PFSK-1 (cell line): ENCODE measurements around the gene PLCH2.

Experiments used
- FOXP2 ChIP-seq: optimal IDR thresholded peaks from 2 replicates; pipeline ENCODE3; 2011; ENCODE audit warnings: borderline replicate concordance, control low read depth, inconsistent platforms; ENCODE audit not compliant: insufficient read depth; ENCODE audit errors: extremely low read length, extremely low read depth
- POLR2AphosphoS5 ChIP-seq: IDR thresholded peaks from 2 replicates; pipeline ENCODE4 v1.6.1; 2012; ENCODE audit warnings: low read depth, mild to moderate bottlenecking, control low read depth, low read length, moderate library complexity
- REST ChIP-seq, 2 experiments: IDR thresholded peaks; 2 replicates each; pipeline versions ENCODE4 v1.6.1 to v1.8.0; 2011 to 2012; ENCODE audit warnings: low read depth in 2 of 2, low read length in 2 of 2, control low read depth in 1 of 2, inconsistent platforms in 1 of 2, mild to moderate bottlenecking in 1 of 2, moderate library complexity in 1 of 2; ENCODE audit not compliant: insufficient read depth in 1 of 2
- SIN3A ChIP-seq: IDR thresholded peaks from 2 replicates; pipeline ENCODE4 v1.6.1; 2012; ENCODE audit warnings: mild to moderate bottlenecking, low read length, moderate library complexity, borderline replicate concordance; ENCODE audit not compliant: insufficient read depth
- TAF1 ChIP-seq: IDR thresholded peaks from 2 replicates; pipeline ENCODE4 v1.6.1; 2012; ENCODE audit warnings: low read length, control low read depth, borderline replicate concordance; ENCODE audit not compliant: insufficient read depth

The PLCH2 gene

GRCh38 chr1:2534687-2535441 is 58.8 kb downstream of the PLCH2 start:
- TF ChIP-seq TAF1 (no peak), FOXP2 (no peak), POLR2AphosphoS5 (no peak)

GRCh38 chr1:2535455-2535854 is 59.4 kb downstream of the PLCH2 start:
- TF ChIP-seq FOXP2 (no peak), TAF1 (no peak), SIN3A (no peak), REST (IDR thresholded peaks at IDR 0.05; ENCODE audit: insufficient read depth in 1 of 2, low read depth in 2 of 2, low read length in 2 of 2) (no peak), POLR2AphosphoS5 (no peak)

- TF ChIP-seq FOXP2, result no peak
- TF ChIP-seq POLR2AphosphoS5, result no peak
- TF ChIP-seq REST (IDR thresholded peaks at IDR 0.05; ENCODE audit: insufficient read depth in 1 of 2, low read depth in 2 of 2, low read length in 2 of 2), result no peak
- no peak for TF ChIP-seq TAF1
- TF ChIP-seq SIN3A, result no peak
These were observed 59.9 kb downstream of the PLCH2 start for GRCh38 chr1:2535981-2536380.

GRCh38 chr1:2537784-2538115 is 61.7 kb downstream of the PLCH2 start:
- TF ChIP-seq SIN3A, result no peak
- no peak for TF ChIP-seq REST (IDR thresholded peaks at IDR 0.05; ENCODE audit: insufficient read depth in 1 of 2, low read depth in 2 of 2, low read length in 2 of 2)
- TF ChIP-seq POLR2AphosphoS5, result no peak
- no peak for TF ChIP-seq TAF1
- no peak for TF ChIP-seq FOXP2

GRCh38 chr1:2538376-2538775 is 62.3 kb downstream of the PLCH2 start:
- TF ChIP-seq FOXP2, result no peak

GRCh38 chr1:2538872-2539271 is 62.8 kb downstream of the PLCH2 start:
- no peak for TF ChIP-seq SIN3A
- no peak for TF ChIP-seq REST (IDR thresholded peaks at IDR 0.05; ENCODE audit: insufficient read depth in 1 of 2, low read depth in 2 of 2, low read length in 2 of 2)
